H1 (cell line): ENCODE measurements around the gene UIMC1. TPM values are rescaled to one million over a fixed set of nuclear protein-coding genes. Genes with fewer than 3 reads are reported as not detected.

Source experiments
- BCL11A ChIP-seq, 2 experiments: IDR thresholded peaks; one replicate each; pipeline ENCODE4 v1.6.1; 2011; ENCODE audit warnings: low read depth in 2 of 2, low read length in 2 of 2, mild to moderate bottlenecking in 2 of 2
- EZH2 ChIP-seq: fragments of 200-600 bp; sonication (generic); IDR thresholded peaks from 2 replicates; pipeline ENCODE4 v1.7.1; 2012; ENCODE audit warnings: low read depth, mild to moderate bottlenecking, moderate library complexity, low read length, inconsistent platforms; ENCODE audit not compliant: severe bottlenecking
- KDM4A ChIP-seq: IDR thresholded peaks from one replicate; pipeline ENCODE4 v1.7.1; 2012; ENCODE audit warnings: low read depth, mild to moderate bottlenecking, moderate library complexity, low read length, inconsistent platforms; ENCODE audit not compliant: severe bottlenecking
- MAX ChIP-seq: IDR thresholded peaks from 2 replicates; pipeline ENCODE4 v1.6.1; 2012; ENCODE audit warnings: inconsistent platforms
- SUZ12 ChIP-seq: fragments of 200-600 bp; sonication (generic); IDR thresholded peaks from 2 replicates; pipeline ENCODE4 v1.6.1; 2012; ENCODE audit warnings: mild to moderate bottlenecking, inconsistent platforms, low read length, moderate library complexity, mixed read lengths
- polyA plus RNA-seq, 7 experiments: library from polyadenylated mRNA; depleted of rRNA in 3 of 7; stranded (reverse) in 5 of 7; unstranded in 2 of 7; fragments of >200 nt in 5 of 7; fragments of 200-250 nt in 2 of 7; gene quantifications; 1 replicate in 5 of 7; 2 replicates in 1 of 7; 4 replicates in 1 of 7; pipeline versions ENCODE4 v1.2.1 to v1.2.3, GENCODE V29; 2011 to 2013; ENCODE audit warnings: missing spikeins in 2 of 7, mixed read lengths in 2 of 7
- total RNA-seq: library from RNA; stranded (reverse); fragmentation: NEBNext Ultra II Directional; extraction: Animal tissue kit (Norgen Biotek cat#: 25700); gene quantifications from 2 replicates; pipeline ENCODE4 v1.2.1, GENCODE V29; 2021

Gene UIMC1
- total and polyA plus RNA-seq, 2 of the 8 experiments (the other 6 are each of a cell fraction or from before 2014, with no cell fraction given): 12.8 to 43.7 TPM

GRCh38 chr5:177015156-177015555 is 8.6 kb upstream of the UIMC1 start (continued):
- TF ChIP-seq BCL11A (IDR thresholded peaks at IDR 0.05; ENCODE audit: low read depth in 2 of 2, low read length in 2 of 2): no peak
- no peak for TF ChIP-seq MAX
- no peak for TF ChIP-seq SUZ12
- no peak for TF ChIP-seq EZH2
- no peak for TF ChIP-seq KDM4A
